ENCODE data around the gene TELO2. TPM values are rescaled to one million over a fixed set of nuclear protein-coding genes. Genes with fewer than 3 reads are reported as not detected.

TELO2 gene
- polyA plus RNA-seq, 2 of the 4 experiments (the other 2 are of a cell fraction) = 10.6 to 34.8 TPM

- no peak for TF ChIP-seq NFE2L2 (conservative IDR thresholded peaks at IDR 0.05; ENCODE audit: low read length)
- no peak for TF ChIP-seq ZFP36 (IDR thresholded peaks at IDR 0.05; ENCODE audit: borderline replicate concordance, partially characterized antibody)
- TF ChIP-seq HES2 (IDR thresholded peaks at IDR 0.05) = no peak
- no peak for TF ChIP-seq JUNB (IDR thresholded peaks at IDR 0.05)
- TF ChIP-seq RAD21 (conservative IDR thresholded peaks at IDR 0.05 in 1 of 2, IDR thresholded peaks at IDR 0.05 in 1 of 2) = no peak
- no peak for TF ChIP-seq E2F6 (IDR thresholded peaks at IDR 0.05; ENCODE audit: borderline replicate concordance, low read depth)
- no peak for TF ChIP-seq CTCF (IDR thresholded peaks at IDR 0.05)
- TF ChIP-seq PBX3 (IDR thresholded peaks at IDR 0.05) = no peak
- TF ChIP-seq ATOH8 (CRISPR knock-in tag; IDR thresholded peaks at IDR 0.05; ENCODE audit: low read depth) = no peak
- TF ChIP-seq FOSB (CRISPR knock-in tag; IDR thresholded peaks at IDR 0.05) = no peak
- POLR2A ChIA-PET = no interaction called here
- no peak overlapping the region for H3K4me2 ChIP-seq
- WGBS (ENCODE audit: missing lambda C conversion rate) = 74% methylated on average over 5 of the region's 5 CpGs
- FAIRE-seq (no peak), DNase-seq (ENCODE audit: low read depth in 1 of 2, low spot score in 1 of 2) (no peak), ATAC-seq (no peak)
- H3K4me1 ChIP-seq = peaks cover 2% of the 10 kb centered on the region; the same call in 1 of the 3 replicates
- no peak overlapping the region for H3K27ac ChIP-seq
- H3K4me3 ChIP-seq = no peak overlapping the region
- CTCF ChIA-PET = interaction anchor here (1.0 kb wide), 1 partner anchor 9 kb away, joined by 3 read pairs; no protein-coding TSS in a partner anchor
- H3K9me3 ChIP-seq = no peaks in the 10 kb centered on the region
Measured at GRCh38 chr16:1548233-1548632, 55.1 kb downstream of the TELO2 start.

GRCh38 chr16:1548727-1549126 lies 55.6 kb downstream of the TELO2 start:
- Histone ChIP-seq H3K4me1 (no peaks in the 10 kb centered on the region; the same call in 2 of the 3 replicates), H3K4me3 (no peak overlapping the region), H3K27ac (no peak overlapping the region), H3K4me2 (no peak overlapping the region), H3K9me3 (no peaks in the 10 kb centered on the region)
- POLR2A ChIA-PET = no interaction called here
- no peak for FAIRE-seq
- CTCF ChIA-PET = interaction anchor here (1.0 kb wide), 1 partner anchor 10 kb away, joined by 3 read pairs; no protein-coding TSS in a partner anchor
- no peak for ATAC-seq
- TF ChIP-seq CBX8 (IDR thresholded peaks at IDR 0.05) = no peak
- TF ChIP-seq MAFK (IDR thresholded peaks at IDR 0.05; ENCODE audit: partially characterized antibody) = no peak
- no peak for TF ChIP-seq USF2 (IDR thresholded peaks at IDR 0.05)
- no peak for TF ChIP-seq KDM1A (IDR thresholded peaks at IDR 0.05; ENCODE audit: low read depth)
- TF ChIP-seq JUN (IDR thresholded peaks at IDR 0.05) = no peak
- no peak for TF ChIP-seq PBX3 (IDR thresholded peaks at IDR 0.05)
- TF ChIP-seq RNF2 (IDR thresholded peaks at IDR 0.05; ENCODE audit: borderline replicate concordance, low read depth) = no peak
- no peak for TF ChIP-seq GATA3 (IDR thresholded peaks at IDR 0.05; ENCODE audit: borderline replicate concordance)
- no peak for TF ChIP-seq POLR2A (IDR thresholded peaks at IDR 0.05; ENCODE audit: low read length)
- TF ChIP-seq HES2 (IDR thresholded peaks at IDR 0.05) = no peak
- no peak for TF ChIP-seq HMGXB4 (CRISPR knock-in tag; IDR thresholded peaks at IDR 0.05; ENCODE audit: borderline replicate concordance)
- TF ChIP-seq ESRRA (IDR thresholded peaks at IDR 0.05; ENCODE audit: borderline replicate concordance, low read length) = no peak
- DNase-seq (ENCODE audit: low read depth in 1 of 2, low spot score in 1 of 2) = no peak
- WGBS (ENCODE audit: missing lambda C conversion rate) = 88% methylated on average over 23 of the region's 23 CpGs

Measured in A549 (cell line).